ENCODE results near the gene HECW1.

The HECW1 gene

DNA sequence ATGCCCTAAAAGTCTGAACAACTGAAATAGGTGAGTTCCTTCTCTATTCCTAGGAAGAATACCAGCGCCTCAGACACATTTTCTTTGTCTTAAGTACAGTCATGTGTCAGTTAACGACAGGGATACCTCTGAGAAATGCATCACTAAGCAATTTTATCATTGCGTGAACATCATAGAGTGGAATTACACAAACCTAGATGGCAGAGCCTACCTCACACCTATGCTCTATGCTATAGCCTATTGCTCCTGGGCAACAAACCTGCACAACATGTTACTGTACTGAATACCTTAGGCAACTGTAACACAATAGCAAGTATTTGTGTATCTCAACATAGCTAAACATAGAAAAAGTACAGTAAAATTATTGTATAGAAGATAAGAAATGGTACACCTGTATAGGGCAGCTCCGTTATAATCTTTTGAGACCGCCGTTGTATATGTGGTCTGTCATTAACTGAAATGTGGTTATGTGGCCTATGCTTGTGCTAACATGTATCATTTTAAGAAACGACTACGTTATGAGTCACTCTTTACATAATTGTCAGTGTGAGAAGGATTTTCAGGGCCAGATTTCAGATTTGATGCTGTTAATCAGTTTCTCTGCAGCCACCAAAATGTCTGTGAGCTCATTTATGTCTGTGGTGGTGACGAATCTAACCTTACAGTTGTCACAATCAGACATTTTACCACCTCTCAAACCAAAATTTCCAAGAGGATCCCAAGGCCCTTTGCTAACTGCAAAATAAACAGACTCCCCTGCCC is 404.3 kb downstream of the HECW1 start:
- peak; percentile 4 for DNase-seq

DNA sequence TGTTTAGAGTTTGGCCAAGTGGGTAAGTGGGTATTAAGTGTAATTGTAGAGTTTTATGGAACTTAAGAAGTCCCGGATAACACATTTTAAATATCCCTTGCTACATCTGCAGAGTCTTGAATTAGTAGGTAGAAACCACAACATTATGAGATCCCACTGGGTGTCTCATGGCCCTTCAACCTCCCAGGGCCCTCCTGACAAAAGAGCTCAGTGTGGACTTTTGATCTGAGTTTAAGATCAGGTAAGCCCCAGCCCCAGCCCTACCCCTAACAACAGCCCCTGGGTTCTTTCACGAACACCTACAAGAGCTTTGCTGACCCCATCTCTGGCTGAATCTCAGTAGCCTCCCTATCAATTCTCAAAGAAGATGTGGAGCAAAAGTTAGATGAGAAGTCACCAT is 405.0 kb downstream of the HECW1 start:
- no peak for DNase-seq

DNA sequence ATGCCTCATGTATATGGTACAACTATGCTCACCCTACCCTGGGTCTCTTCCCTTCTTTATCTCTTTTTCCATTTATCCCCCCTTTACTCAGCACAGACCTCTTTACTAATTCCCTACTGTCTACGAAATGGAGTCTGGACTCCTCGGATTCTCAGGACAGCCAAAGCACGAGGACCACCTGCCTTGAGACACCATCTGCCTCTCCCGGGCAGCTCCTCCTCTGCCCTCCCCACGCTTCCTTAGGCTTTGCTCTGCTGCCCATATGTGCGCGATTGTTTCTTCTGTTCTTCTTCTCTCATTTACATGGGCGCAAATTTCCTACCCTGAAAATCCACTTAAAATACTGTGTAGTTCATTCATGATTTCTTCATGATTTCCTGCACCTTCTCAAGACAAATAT is 407.8 kb downstream of the HECW1 start:
- DNase-seq: no peak

DNA sequence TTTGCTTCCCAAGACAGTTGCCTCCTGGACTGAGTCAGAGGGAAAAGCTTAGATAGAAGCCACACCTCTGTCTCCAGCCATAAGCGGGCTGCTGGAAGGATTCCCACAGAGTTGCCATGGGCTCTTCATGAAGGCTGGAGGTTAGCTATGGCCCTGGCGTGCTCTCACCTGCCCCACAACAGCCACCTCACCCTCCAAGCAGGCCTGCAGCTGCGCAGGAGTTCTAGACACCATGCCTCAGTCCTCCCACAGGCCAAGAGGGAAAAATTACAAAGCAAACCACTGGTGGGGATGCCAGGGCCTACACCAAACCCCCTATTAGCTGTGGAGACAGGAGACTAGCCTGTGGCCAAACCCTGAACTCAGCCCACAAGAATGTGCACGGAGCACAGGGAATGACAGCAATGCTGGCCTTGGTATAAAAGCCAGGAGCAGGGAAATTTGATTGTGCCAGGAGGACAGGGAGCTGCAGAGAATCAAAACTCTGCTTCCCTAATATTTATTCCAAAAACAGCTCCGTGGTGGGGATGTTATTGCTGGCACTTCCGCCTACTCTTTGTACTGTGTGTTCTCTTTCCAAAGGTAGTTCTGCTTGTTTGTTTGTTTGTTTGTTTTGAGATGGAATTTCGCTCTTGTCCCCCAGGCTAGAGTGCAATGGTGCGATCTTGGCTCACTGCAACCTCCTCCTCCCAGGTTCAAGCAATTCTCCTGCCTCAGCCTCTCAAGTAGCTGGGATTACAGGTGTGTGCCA is 410.1 kb downstream of the HECW1 start:
- no peak for DNase-seq

DNA sequence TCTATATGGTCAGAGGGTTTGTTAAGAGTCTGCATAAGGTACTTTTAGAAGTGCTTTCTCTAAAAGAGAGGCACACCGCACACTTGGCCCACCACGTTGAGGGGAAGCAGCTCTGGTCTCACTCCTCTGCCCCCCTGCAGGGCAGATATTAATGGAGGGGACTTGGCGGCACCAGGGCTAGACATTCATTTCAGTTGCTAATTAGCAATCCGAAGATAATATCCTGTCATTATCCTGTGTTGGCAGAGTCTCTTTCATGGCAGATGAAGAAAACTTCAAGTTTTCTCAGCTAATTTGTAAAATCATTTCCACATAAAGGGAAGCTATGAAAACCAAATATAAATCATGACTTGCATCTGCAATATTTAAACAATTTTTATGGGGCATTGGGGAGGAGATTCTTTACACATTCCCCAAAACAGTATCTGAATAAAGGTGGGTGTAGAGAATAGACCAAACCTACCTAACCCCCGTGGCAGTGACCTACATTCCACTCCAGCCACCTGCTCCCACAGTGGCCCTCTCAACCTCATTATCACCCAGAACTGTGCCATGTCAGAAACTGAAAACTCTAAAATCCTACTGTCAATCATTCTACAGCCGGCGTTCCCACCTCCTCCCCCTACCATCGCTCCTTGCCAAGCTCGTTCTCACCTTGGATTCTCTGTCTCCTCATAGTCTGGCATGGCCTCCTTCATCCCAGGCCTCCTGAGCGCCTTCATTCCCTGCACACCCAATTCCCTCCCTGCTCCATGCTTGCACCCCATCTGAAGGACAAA is 416.3 kb downstream of the HECW1 start:
- DNase-seq: no peak

DNA sequence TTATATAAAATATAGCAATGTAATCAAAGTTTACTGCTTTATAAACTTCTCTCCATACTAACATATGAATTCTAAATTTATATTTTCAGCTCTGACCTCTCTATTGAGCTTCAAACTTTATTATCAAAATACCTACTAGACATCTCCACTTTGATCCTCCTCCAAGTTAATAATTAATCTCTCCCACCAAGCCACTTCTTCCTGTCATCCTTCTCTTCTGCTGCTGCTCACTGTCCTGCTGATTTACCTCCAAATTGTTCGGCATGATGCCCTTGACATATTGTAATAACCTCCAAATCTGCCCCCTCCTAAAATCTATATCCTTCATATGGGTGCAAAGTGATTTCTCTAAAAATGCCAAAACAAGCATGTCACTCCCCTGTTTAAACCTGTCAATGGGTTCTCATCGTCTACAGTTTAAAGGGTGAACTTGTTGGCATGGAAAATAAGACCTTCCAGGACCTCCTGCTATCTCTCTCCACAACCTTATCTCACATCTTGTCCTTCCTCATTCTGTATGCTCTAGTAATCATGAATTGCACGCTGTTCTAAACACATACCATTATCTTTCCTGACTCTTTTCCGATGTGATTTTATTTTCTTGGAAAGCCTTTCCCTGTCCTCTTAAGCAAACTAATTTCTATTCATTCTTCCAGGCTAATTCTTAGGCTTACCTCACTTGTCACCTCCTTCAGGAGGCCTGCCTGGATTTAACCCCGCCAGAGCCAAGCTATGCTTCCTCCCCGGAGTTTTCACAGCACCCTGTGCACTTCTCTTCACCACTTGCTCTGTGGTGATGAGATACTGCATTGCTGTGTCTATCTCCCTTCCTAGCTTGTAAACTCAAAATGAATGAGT is 418.3 kb downstream of the HECW1 start:
- no peak for DNase-seq

DNA sequence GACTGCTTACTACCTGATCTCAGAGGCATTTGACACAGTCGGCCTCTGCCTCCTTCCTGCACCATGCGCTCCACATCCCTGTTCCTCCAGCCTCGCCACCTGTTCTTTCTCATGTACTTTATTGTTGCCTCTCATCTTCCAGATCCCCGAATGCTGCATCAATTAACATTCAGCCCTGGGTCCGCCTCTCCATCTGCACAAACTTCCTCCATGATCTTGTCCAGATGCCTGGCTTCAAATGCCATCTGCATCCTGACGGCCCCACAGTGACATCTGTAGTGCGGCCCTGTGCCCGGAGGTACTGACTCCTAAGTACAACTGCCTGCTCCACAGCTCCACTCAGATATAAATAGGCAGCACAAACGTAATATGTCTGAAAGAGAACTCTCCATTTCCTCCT is 419.3 kb downstream of the HECW1 start:
- no peak for DNase-seq

DNA sequence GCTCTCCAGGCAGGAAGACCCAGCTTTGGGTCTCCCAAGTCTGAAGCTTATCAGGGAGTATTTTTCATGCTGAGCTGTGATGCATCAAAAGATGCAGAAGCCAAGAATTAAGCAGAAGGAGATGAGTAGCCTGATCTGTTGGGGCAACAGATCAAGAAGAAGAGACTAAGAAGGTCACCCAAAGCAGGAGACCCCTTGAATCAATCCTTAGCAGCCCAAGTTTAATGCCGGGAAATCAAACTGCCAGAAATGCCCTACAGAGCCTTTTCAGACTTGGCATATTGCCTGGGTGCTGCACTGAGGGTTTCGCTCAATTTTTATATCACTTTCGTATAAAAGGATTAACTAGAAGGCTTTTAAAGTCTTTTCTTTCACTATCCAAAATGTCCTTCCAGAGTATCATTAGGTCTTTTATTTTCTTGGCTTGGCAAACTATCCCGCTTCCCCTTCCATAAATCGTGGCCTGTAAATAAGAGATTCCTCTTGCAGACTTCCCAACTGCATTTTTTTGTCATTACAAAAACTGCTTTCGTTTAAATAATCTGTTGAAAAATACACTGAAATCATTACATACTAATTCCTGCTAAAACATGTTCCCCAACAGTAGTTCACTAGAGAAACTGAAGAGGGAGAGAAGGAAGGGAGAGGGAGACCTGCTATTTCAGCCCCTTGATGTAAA is 421.5 kb downstream of the HECW1 start:
- DNase-seq: no peak

DNA sequence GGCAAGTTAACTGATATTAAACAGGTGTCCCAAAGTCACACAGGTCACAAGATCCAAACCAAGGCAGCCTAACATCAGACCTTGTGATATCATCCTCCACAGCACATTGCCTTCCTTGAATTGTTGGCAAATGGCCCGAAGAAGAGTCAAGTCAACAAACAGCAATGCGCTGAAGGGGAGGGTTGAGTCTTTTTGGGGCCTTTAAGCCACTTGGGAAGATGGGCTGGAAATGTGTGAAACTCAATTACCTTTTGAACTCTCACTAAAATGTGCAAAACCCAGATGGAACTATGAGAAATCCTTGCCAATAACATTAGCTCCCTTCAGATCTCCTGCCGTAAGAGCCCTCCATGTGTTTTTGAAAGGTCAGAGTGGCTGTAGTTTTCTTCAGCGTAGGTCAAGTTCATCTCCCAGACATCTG is 422.6 kb downstream of the HECW1 start:
- DNase-seq: no peak

DNA sequence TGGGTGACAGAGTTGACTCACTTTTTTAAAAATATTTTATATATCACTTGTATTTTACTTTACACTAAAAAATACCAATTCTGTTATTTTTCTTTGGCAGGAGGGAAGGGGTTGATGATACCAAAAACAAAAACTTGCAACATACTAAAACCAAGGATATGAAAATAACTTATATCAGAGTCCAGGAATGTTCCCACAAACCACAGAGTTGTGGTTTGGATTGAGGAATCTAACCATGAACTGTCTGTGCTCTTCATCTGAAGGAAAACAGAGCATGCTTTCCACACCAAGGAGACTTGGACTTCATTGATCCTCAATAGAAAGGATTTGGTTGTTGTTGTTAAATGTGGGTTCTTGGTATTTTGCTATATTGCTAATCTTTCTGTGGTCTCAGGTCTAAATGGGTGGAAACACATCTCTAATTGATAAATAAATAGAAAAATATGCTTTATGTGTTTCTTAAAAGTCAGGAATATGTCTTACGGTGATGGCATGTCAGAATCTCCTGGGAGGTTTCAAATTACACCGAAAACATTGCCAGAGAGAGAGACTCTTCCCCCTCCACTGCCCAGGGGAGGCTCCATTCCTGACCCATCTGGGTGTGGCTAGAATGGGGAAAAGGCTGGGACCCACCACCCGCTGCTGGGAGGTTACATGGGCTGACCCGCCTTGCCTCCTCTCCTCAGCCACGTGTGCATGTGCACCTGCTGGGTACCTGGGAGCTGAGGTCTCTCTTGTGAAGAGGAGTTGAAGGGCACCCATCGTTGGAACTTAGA is 423.6 kb downstream of the HECW1 start:
- DNase-seq: no peak

DNA sequence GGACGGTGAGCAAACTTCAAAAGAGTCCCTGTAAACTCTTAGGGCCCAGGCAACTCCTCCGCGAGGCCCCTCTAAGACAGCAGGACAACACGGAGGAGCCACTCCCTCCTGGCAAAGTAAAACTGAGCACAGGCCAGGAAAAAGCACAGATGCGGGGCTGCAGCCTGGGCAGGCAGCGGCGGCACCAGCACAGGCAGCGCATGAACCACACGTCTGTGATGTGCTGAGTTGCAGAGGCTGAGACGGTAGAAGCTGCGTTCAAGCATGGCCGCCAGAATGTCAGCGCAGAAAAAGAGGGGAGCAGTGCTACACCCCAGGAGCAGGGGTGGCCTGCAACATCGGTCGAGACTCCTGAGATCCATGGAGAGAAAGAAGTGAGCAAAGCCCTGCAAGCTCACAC is 424.3 kb downstream of the HECW1 start:
- DNase-seq: no peak

DNA sequence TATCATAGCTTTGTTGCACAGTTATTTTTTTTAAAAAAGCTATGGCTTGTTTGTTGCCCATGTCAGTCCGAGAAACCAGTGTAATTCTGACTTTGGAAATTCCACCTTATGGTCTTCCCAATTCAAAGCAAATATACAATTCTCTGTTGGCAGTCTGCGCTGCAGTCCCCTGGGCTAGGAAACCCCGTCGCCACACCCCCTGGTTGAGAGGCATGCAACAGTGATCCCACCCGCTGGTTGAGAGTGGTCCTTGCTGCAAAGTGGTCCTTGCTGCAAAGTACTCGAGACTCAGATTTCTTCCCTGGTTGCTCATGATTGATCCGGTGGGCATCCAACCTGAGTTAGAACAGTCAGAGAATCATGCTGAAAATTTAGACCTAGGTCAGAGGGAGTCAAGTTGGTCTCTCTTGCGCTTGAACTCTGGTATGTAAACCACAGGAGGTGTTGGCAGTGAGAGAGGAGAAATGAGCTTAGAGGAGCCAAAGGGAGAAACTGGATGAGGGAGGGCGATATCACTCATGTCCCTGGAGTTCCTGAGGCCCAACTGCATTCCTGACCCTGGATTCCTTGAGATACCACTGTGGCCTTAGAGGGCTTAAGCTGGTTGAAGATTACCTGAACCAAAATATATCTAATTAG is 425.4 kb downstream of the HECW1 start:
- no peak for DNase-seq

DNA sequence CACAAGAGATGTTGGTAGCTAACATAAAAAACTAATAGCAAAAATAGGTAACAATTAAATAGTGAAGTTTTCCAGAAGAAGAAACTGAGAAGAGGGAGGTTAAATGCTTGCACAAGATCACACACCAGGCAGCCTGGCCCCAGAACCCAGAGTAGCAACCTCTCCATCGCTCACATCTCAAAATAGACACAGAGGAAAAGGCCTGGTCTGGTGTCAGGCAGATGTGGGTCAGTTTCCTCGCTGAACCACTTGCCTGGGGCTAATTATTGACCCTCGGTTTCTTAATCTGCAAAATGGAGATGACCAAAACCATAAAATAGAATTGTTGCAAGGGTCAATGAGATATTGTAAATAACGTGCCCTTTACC is 425.9 kb downstream of the HECW1 start:
- no peak for DNase-seq

DNA sequence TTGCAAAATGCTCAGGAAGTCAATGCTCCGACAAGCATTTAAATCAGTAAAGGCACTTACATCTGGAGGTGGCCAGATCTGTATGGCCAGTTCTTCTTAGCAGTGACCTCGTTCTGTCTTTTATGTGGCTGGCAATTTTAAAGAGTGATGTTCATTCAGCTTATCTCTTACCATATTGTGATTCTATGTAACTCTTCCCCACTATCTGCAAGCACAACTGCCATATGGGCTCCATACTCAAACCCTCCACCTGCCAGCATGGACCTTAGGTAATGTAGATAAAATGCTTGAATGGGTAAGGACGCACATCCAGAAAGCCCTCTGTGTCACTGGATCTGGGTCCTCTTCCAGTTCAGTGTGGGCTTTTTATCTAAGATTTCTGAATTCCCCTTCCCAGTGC is 428.0 kb downstream of the HECW1 start:
- DNase-seq: no peak

DNA sequence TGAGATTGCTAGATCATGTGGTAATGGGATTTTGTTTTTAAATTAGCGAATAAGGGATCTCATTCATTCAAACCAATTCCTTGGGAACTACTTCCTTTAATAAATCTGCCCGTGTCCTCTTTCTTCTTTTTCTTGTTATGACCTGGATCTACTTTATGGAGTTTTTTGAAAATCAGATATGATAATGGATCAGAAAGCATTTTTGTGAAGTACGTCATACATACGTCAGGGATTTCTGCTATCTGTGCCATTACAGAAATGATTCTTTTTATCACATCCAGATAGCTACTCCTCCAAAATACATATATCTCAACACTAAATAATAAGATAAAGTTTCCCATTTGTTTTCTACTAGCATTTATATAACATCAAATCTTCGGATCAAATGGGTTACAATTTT is 430.3 kb downstream of the HECW1 start:
- no peak for DNase-seq

DNA sequence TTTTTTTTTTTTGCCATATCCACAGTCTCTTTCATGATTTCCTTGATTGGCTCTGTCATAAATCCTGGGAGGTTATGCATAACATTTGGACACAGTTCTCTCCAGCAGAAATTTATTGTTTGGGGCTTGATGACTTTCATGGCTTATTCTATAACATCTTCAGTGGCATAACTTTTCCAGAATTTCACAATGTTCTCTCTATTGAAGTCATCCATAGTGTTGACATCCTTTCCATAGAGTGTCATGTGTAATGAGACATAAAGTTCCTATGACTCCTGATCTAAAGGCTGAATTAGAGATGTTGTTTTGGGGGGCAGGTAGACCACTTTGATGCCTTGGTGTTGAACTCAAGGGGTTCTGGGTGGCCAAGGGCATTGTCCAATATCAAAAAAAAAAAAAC is 433.8 kb downstream of the HECW1 start:
- DNase-seq: no peak

DNA sequence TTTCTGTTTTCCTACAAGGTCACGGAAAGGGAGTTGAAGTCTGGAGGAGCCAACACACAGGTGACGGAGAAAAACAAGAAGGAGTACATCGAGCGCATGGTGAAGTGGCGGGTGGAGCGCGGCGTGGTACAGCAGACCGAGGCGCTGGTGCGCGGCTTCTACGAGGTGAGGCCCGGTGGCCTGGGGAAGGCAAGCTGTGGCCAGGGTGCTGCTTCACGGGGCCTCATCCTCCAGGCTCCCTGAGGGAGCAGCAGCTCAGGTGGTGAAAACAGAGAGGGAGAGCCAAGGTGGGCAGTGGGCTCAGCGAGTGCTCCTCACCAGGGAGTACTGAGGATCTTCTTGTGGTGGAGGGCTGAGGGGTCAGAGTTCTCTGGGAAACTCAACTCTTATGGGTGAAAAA is 438.0 kb downstream of the HECW1 start:
- no peak for DNase-seq

DNA sequence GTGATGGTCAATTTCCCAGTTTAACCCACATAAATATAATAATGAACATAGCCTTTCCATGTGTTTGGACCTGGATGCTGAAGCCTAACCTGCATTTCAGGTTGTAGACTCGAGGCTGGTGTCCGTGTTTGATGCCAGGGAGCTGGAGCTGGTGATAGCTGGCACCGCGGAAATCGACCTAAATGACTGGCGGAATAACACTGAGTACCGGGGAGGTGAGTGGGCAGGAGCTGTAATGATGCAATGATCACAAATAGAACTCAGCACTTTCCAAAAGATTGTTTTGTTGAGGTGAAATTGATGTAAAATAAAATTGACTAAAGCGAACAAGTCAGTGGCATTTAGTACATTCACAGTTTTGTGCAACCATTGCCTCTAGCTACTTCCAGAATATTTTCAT is 439.7 kb downstream of the HECW1 start:
- no peak for DNase-seq

DNA sequence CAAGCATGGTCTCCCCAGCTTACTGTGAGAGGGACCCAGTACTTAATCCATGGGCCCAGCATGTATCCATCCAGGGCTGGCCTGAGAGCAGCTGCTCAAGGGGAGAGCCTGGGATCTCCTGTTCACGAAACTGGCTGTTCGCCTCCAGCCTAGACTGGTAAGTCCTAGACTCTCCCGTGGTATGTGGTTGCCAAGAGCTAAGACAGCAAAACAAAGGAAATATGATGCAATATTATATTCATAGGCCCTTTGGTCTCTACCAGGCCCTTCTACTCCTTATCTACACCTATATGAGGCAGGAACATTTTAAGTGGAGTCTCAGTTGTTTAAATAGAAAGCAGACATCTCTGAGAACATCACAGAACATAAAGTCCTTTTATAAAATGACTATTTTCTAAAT is 441.6 kb downstream of the HECW1 start:
- DNase-seq: no peak

DNA sequence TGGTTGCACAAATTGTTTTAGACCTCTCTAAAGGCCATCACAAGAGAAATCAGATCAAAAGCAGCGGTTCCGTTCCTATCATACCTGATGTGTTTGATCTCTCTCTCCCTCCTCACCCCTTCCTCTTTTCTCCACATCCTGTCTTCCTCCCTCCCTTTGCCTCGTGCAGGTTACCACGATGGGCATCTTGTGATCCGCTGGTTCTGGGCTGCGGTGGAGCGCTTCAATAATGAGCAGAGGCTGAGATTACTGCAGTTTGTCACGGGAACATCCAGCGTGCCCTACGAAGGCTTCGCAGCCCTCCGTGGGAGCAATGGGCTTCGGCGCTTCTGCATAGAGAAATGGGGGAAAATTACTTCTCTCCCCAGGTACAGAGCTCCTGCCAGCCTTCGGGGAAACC is 442.0 kb downstream of the HECW1 start:
- DNase-seq: peak; percentile 9
